ENCODE results near the gene SPATS2. TPM values are rescaled to one million over a fixed set of nuclear protein-coding genes. Genes with fewer than 3 reads are reported as not detected.
A peak's percentile ranks its signal among the peaks of the same experiment; 100 is the strongest.

The SPATS2 gene
- total RNA-seq, 4 donors from 2014 or later: 14.0 to 26.5 (median 19.6) TPM

GRCh38 chr12:49563951-49564685 lies 196.9 kb downstream of the SPATS2 start:
- DNase-seq (ENCODE audit: low spot score in 2 of 2): no peak
- no peak for TF ChIP-seq POLR2A (IDR thresholded peaks at IDR 0.05)
- TF ChIP-seq CTCF (IDR thresholded peaks at IDR 0.05): no peak
- intact Hi-C loops (cut with DNase I; ENCODE audit: low total_unique reads): no loop called here
- WGBS, 2 donors: 90 to 92% methylated on average over 14 of the region's 14 CpGs
- no peak overlapping the region for H3K4me3 ChIP-seq (ENCODE audit: low read depth, poor library complexity, severe bottlenecking)

GRCh38 chr12:49564686-49565405 lies 197.6 kb downstream of the SPATS2 start:
- intact Hi-C loops (cut with DNase I; ENCODE audit: low total_unique reads): no loop called here
- DNase-seq (ENCODE audit: low spot score in 2 of 2): no peak
- no peak overlapping the region for H3K4me3 ChIP-seq (ENCODE audit: low read depth, poor library complexity, severe bottlenecking)
- TF ChIP-seq CTCF (IDR thresholded peaks at IDR 0.05) (no peak), POLR2A (IDR thresholded peaks at IDR 0.05) (no peak)
- 77 to 94% methylated on average over 8 of the region's 8 CpGs for WGBS, 2 donors

- WGBS, 2 donors: 90 to 92% methylated on average over 12 of the region's 12 CpGs
- no peak for DNase-seq (ENCODE audit: low spot score in 2 of 2)
- TF ChIP-seq POLR2A (IDR thresholded peaks at IDR 0.05) (no peak), CTCF (IDR thresholded peaks at IDR 0.05) (no peak)
- no peak overlapping the region for H3K4me3 ChIP-seq (ENCODE audit: low read depth, poor library complexity, severe bottlenecking)
- intact Hi-C loops (cut with DNase I; ENCODE audit: low total_unique reads): no loop called here
Measured at GRCh38 chr12:49565406-49566265, 198.4 kb downstream of the SPATS2 start.

GRCh38 chr12:49566361-49566760 lies 199.1 kb downstream of the SPATS2 start:
- no peak for TF ChIP-seq POLR2A (IDR thresholded peaks at IDR 0.05)
- TF ChIP-seq CTCF (IDR thresholded peaks at IDR 0.05): no peak
- intact Hi-C loops (cut with DNase I; ENCODE audit: low total_unique reads): no loop called here
- no peak for DNase-seq (ENCODE audit: low spot score in 2 of 2)
- no peak overlapping the region for H3K4me3 ChIP-seq (ENCODE audit: low read depth, poor library complexity, severe bottlenecking)
- WGBS, 2 donors: 90 to 94% methylated on average over 13 of the region's 13 CpGs

- DNase-seq (ENCODE audit: low spot score in 2 of 2): no peak
- intact Hi-C loops (cut with DNase I; ENCODE audit: low total_unique reads): no loop called here
- TF ChIP-seq CTCF (IDR thresholded peaks at IDR 0.05) (no peak), POLR2A (IDR thresholded peaks at IDR 0.05) (no peak)
- WGBS, 2 donors: 2 to 3% methylated on average over 6 to 11 of the region's 11 CpGs
- H3K4me3 ChIP-seq (ENCODE audit: low read depth, poor library complexity, severe bottlenecking): peak overlapping the region; percentile 78
Measured at GRCh38 chr12:49567302-49567610, 200.0 kb downstream of the SPATS2 start.

Measured in lower leg skin (tissue), 4 donors.